ENCODE results near the gene GEMIN7. TPM values are rescaled to one million over a fixed set of nuclear protein-coding genes. Genes with fewer than 3 reads are reported as not detected.

Gene GEMIN7, protein sequence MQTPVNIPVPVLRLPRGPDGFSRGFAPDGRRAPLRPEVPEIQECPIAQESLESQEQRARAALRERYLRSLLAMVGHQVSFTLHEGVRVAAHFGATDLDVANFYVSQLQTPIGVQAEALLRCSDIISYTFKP
- total RNA-seq: 12.5 TPM

DNA sequence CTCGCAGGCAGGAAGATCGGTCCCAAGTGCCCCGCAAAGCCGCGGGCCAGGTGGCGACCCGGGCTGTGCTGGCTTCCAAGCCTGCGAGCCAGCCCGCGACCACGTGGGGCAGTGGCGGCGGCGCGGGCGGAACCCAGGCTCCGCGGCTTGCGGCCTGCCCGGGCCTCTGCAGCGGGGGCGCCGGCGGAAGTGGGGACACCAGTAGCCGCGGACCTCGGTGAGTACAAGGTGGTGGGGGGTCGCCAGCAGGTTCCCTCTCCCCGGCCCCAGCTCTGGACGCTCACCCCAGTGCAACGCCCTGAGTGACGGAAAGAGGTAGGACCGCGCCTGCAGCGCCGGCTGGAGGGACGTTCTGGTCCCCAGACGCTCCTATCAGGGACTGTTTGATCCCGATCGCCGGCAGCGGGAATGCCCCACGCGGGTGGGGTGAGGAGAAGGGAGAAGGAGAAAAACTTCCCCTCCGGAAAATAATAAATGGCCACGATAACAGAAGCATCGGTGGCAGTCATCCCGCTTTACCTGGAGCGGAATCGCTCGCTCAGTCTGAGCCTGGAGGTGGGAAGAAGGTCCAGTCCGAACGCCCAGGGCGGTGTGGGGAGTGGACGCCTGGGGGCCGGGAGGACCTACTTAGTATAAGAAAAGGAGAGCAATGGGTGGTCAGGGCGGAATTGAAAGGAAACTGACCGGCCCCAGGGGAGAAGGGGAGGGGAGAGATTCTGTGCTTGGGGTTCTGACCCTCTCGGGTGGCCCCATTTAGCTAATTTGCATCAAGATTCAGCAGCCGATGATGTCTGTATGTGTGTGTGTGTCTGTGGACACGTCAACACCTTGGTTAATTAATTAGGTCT, at the start of gene GEMIN7:
Gene GEMIN7, plus strand, starts transcription at position 198 of the 848 bp plus-strand sequence. CDS start 10,855 bp downstream, outside the sequence.

DNA sequence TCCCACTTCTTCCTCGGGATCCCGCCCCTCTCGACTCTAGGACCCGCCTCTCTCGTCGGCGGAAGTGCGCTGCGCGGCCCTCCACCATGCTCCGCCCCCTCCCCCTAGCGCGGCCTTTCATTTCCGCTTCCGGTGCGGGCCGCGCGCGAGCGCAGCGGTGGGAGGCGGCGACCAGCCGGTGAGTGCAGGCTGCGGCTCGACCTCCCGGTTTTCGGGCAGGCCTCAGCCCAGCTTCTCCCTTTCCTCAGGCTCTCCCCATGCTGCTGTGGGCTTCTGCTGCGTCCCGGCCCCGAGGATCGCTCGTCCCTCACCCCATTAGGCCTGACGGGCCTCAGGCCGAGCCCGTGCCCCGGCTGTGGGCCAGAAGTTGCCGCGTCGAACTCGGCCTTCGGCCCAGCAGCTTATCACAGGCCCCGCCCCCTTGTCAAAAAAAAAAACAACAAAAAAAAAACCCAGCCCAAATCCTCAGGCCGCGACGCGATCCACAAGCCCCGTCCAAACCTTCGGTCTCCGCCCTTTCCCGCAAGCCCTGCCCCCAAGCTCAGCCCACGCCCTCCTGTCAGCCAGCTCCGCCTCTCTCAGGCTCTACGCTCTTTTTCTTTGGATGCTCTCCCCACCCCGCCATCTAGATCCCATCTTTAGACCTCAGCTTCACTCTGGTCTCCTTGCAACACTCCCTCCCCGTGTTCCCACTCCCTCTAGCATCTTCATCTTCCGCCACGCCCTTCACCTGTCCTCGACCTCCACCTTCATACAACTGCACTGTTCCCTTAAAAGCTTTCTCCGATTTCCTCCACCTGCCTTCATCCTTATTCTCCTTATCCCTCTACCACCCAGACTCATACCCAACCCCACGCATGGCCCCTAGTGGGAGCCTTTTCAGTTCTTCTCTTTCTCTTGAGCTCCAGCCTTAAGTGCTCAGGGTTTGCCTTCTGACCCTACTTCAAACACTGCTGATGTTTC, 39.8 kb upstream of the GEMIN7 start, which contains the start of gene CLASRP:
Gene CLASRP, plus strand, starts transcription at position 115 of the 963 bp plus-strand sequence. CDS start 1,168 bp downstream, outside the sequence.

DNA sequence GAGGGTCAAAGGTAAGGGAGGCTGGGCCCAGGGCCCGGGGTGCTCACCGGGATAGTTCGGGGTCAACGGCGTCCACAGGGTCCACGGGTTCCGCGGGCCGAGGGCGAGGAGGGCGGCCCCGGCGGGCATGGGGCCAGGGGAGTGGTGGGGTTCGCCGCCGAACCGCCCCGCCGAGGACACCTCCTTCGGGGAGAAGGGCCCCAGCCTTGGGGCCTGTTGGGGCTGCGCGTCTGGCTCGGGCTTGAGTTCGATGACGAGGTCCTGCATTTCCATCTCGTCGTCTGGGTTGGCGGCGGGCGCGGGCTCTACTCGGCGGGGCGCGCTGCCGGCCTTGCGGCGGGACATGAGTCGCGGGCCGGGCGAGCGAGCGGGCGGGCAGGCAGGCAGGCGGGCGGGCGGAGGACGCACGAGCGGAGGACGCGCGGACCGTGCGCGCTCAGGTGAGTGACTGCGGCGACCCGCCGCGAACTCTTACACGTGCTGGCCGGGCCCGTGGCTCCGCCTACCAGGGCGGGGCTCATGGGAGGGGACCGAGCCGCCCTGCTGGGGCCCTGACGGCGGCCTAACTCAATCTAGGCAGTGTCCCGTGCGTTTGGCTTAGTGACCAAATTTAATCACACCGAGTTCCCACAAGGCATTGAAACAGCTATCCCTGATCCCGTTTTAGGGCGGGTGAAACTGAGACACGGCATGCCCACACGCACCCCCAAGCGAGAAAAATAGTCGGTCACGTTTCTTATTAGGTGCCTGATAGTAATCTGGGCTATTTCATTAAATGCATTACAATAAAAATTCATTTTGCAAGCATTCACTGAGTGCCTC, 2.8 kb upstream of the GEMIN7 start, which contains the start of gene ZNF296:
Gene ZNF296, minus strand, starts transcription at position 450 of the 822 bp plus-strand sequence. Its CDS starts 105 bp downstream, at position 345.

DNA sequence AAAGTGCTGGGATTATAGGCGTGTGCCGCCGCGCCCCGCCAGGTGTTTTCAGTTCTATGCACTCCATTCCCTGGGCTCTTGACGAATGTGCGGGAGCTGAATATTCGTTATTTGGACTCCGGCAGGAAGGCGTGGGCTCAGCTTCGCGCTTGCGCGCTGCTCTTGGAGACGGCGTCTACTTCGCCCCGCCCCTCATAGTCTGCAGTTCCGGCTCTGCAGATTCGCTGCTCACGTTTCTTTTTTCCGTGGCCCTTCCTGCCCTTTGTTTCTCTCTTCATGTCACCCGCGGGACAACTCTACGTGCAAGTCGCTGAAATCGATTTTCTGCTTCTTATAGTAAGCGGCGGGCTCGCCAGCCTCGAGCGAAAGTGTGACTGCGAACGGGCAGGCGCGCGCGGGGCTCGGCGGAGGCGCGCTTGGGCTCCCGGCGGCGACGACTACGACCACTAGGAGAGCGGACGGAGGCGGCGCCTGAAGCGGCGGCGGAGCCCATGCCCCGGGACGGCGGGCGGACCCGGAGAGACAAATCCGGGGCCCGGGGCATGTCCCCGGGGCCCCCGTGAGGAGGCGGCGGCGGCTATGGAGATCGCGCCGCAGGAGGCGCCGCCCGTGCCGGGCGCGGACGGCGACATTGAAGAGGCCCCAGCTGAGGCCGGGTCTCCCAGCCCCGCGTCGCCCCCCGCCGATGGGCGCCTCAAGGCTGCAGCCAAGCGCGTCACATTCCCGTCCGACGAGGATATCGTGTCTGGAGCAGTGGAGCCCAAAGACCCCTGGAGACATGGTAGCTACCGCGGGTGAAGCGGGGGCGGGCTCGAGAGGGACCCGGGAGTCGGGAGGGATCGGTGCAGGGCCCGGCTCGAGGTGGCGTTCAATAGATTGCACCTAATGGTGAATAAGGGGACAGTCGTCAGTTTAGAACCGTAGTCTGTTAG, 14.0 kb downstream of the GEMIN7 start, which contains the start of gene PPP1R37:
Gene PPP1R37, plus strand, starts transcription at position 433 of the 932 bp plus-strand sequence. Its CDS starts 147 bp downstream, at position 580.

Small RNA genes within 50 kb of the gene (small RNA-seq; reads per million reads assigned to genes)
- not detected for gene RNU6-611P (ENCODE audit: low replicate concordance)

Other genes starting within 250 kb of the GEMIN7 start
- 23.8 TPM for gene NECTIN2, start 233.0 kb upstream of the GEMIN7 start, total RNA-seq
- 29.4 TPM for gene TOMM40, start 188.0 kb upstream of the GEMIN7 start, total RNA-seq
- gene APOE, start 173.5 kb upstream of the GEMIN7 start, total RNA-seq: 51.3 TPM
- gene APOC1, start 164.7 kb upstream of the GEMIN7 start, total RNA-seq: 0.94 TPM
- gene APOC4, start 137.0 kb upstream of the GEMIN7 start, total RNA-seq: not detected
- not detected for gene APOC2, start 133.2 kb upstream of the GEMIN7 start, total RNA-seq
- 64.5 TPM for gene CLPTM1, start 123.9 kb upstream of the GEMIN7 start, total RNA-seq
- 0.63 TPM for gene RELB, start 77.8 kb upstream of the GEMIN7 start, total RNA-seq
- gene CLASRP, start 40.2 kb upstream of the GEMIN7 start, total RNA-seq: 22.2 TPM
- gene ZNF296, start 2.8 kb upstream of the GEMIN7 start, total RNA-seq: not detected
- gene PPP1R37, start 13.9 kb downstream of the GEMIN7 start, total RNA-seq: 26.0 TPM
- gene NKPD1, start 81.7 kb downstream of the GEMIN7 start, total RNA-seq: 0.63 TPM
- 4.7 TPM for gene TRAPPC6A, start 99.0 kb downstream of the GEMIN7 start, total RNA-seq
- 3.8 TPM for gene BLOC1S3, start 99.5 kb downstream of the GEMIN7 start, total RNA-seq
- not detected for gene EXOC3L2, start 166.1 kb downstream of the GEMIN7 start, total RNA-seq
- gene MARK4, start 172.0 kb downstream of the GEMIN7 start, total RNA-seq: 28.2 TPM
- gene CKM, start 243.6 kb downstream of the GEMIN7 start, total RNA-seq: not detected

Data from parietal lobe (tissue), 2 donors.